ENCODE measurements around the gene C16orf86.

DNA sequence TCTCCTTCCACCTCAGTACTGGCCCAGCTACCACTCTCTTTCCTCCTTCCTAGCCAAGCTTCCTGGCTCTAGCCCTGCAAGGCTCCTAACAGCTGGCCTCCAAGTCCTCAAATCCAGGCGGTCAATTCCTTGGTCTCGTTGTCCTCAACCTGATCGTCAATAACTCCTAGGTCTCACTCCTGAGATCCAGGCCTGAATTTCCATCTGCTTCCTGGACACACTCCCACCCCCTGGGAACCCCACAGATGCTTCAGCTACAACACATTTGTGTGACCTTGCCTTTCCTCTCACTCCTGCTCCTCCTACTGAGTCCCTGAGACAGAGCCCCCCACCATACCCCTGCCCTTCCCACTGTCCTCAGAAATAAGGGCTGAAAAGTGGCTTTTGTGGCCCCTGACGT, 2.4 kb upstream of the C16orf86 start:
- TF ChIP-seq, protein P1, sequence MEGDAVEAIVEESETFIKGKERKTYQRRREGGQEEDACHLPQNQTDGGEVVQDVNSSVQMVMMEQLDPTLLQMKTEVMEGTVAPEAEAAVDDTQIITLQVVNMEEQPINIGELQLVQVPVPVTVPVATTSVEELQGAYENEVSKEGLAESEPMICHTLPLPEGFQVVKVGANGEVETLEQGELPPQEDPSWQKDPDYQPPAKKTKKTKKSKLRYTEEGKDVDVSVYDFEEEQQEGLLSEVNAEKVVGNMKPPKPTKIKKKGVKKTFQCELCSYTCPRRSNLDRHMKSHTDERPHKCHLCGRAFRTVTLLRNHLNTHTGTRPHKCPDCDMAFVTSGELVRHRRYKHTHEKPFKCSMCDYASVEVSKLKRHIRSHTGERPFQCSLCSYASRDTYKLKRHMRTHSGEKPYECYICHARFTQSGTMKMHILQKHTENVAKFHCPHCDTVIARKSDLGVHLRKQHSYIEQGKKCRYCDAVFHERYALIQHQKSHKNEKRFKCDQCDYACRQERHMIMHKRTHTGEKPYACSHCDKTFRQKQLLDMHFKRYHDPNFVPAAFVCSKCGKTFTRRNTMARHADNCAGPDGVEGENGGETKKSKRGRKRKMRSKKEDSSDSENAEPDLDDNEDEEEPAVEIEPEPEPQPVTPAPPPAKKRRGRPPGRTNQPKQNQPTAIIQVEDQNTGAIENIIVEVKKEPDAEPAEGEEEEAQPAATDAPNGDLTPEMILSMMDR (IDR thresholded peaks at IDR 0.05) = no peak
- TF ChIP-seq EP300 (IDR thresholded peaks at IDR 0.05) (no peak), POLR2A (IDR thresholded peaks at IDR 0.05) (no peak)

Measured in stomach (tissue), 4 donors.